GM12873 (cell line): ENCODE results near the gene ST6GAL2.

Source experiments
- CTCF ChIP-seq: IDR thresholded peaks from 2 replicates; pipeline ENCODE4 v1.5.1; 2012; ENCODE audit warnings: low read depth, mild to moderate bottlenecking, moderate library complexity, low read length, control low read depth; ENCODE audit not compliant: insufficient read depth; ENCODE audit errors: missing control alignments

ST6GAL2 gene

GRCh38 chr2:106876699-106877098 lies 9.3 kb downstream of the ST6GAL2 start:
- no peak for TF ChIP-seq CTCF

- no peak for TF ChIP-seq CTCF
These were observed 16.3 kb downstream of the ST6GAL2 start for GRCh38 chr2:106869512-106870275.

GRCh38 chr2:106868275-106868674 lies 17.7 kb downstream of the ST6GAL2 start:
- peak; percentile 28 for TF ChIP-seq CTCF

GRCh38 chr2:106867196-106867953 lies 18.6 kb downstream of the ST6GAL2 start:
- TF ChIP-seq CTCF, result no peak

GRCh38 chr2:106866641-106867040 lies 19.3 kb downstream of the ST6GAL2 start:
- no peak for TF ChIP-seq CTCF

GRCh38 chr2:106864051-106864450 lies 21.9 kb downstream of the ST6GAL2 start:
- TF ChIP-seq CTCF, result no peak

- TF ChIP-seq CTCF, result peak; percentile 20
These were observed 22.6 kb downstream of the ST6GAL2 start for GRCh38 chr2:106863387-106863786.
